Right atrium auricular region (tissue), 2 donors: ENCODE results near the gene PPID. TPM values are rescaled to one million over a fixed set of nuclear protein-coding genes. Genes with fewer than 3 reads are reported as not detected.
"Not testable (repeated sequence)": the region's sequence is repeated elsewhere in the genome, so short reads cannot be mapped to it uniquely, and the experiment has no call there.

Source experiments
- DNase-seq: peaks from one replicate; pipeline ENCODE4 v3.0.0-alpha.2; 2019; ENCODE audit warnings: low spot score
- H3K27ac ChIP-seq, 2 donors: fragments of 200-600 bp; sonication (generic); 1 replicate in 1 of 2; 2 replicates in 1 of 2; pipeline ENCODE4 v1.5.1; 2016 to 2019
- H3K27me3 ChIP-seq, 2 donors: fragments of 200-600 bp; sonication (generic); one replicate each; pipeline versions ENCODE4 v1.5.1 to v1.6.0; 2017 to 2019
- H3K36me3 ChIP-seq: fragments of 200-600 bp; sonication (generic); one replicate; pipeline ENCODE4 v1.5.1; 2016
- H3K4me1 ChIP-seq, 2 donors: fragments of 200-600 bp; sonication (generic); one replicate each; pipeline versions ENCODE4 v1.5.1 to v1.6.0; 2017 to 2019
- H3K4me3 ChIP-seq, 2 donors: fragments of 200-600 bp; sonication (generic); 1 replicate in 1 of 2; 2 replicates in 1 of 2; pipeline ENCODE4 v1.5.1; 2017 to 2019; ENCODE audit warnings: mild to moderate bottlenecking in 1 of 2, moderate library complexity in 1 of 2
- H3K9me3 ChIP-seq, 2 donors: fragments of 200-600 bp; sonication (generic); one replicate each; pipeline ENCODE4 v1.5.1; 2019
- CTCF ChIP-seq, 2 donors: fragments of 200-600 bp; sonication (generic); IDR thresholded peaks; one replicate each; pipeline ENCODE4 v1.5.1; 2019; ENCODE audit warnings: antibody characterized with exemption in 2 of 2
- total RNA-seq, 2 donors: library from RNA; depleted of rRNA; stranded (reverse); fragments of >200 nt; gene quantifications; one replicate each; pipeline ENCODE4 v1.1.0, GENCODE V29; 2016

The PPID gene
- total RNA-seq, 2 donors from 2014 or later: 18.0 to 31.9 TPM

GRCh38 chr4:158726633-158727032 is 3.4 kb upstream of the PPID start:
- H3K36me3 ChIP-seq: no peaks in the 10 kb centered on the region
- no peak overlapping the region for H3K4me3 ChIP-seq
- no peak for DNase-seq
- no peaks in the 10 kb centered on the region for H3K9me3 ChIP-seq
- TF ChIP-seq CTCF (IDR thresholded peaks at IDR 0.05): no peak
- H3K27me3 ChIP-seq: no peaks in the 10 kb centered on the region
- H3K4me1 ChIP-seq: peaks cover 0 to 15% of the 10 kb centered on the region in 2 donors
- no peak overlapping the region for H3K27ac ChIP-seq

GRCh38 chr4:158724637-158725036 is 1.4 kb upstream of the PPID start:
- Histone ChIP-seq H3K4me1 (peaks cover 0 to 18% of the 10 kb centered on the region in 2 donors), H3K27me3 (no peaks in the 10 kb centered on the region), H3K27ac (no peak overlapping the region), H3K36me3 (peaks cover 4% of the 10 kb centered on the region), H3K9me3 (no peaks in the 10 kb centered on the region), H3K4me3 (no peak overlapping the region)
- TF ChIP-seq CTCF (IDR thresholded peaks at IDR 0.05): no peak
- no peak for DNase-seq

- Histone ChIP-seq H3K27ac (peak overlapping the region; percentile 89), H3K36me3 (peaks cover 25% of the 10 kb centered on the region), H3K4me1 (peaks cover 0 to 18% of the 10 kb centered on the region in 2 donors), H3K9me3 (no peaks in the 10 kb centered on the region), H3K27me3 (no peaks in the 10 kb centered on the region), H3K4me3 (peak overlapping the region; percentile 70 to 78)
- no peak for TF ChIP-seq CTCF (IDR thresholded peaks at IDR 0.05)
- DNase-seq: no peak
Observed at GRCh38 chr4:158722291-158722916, 792 bp downstream of the PPID start.

DNA sequence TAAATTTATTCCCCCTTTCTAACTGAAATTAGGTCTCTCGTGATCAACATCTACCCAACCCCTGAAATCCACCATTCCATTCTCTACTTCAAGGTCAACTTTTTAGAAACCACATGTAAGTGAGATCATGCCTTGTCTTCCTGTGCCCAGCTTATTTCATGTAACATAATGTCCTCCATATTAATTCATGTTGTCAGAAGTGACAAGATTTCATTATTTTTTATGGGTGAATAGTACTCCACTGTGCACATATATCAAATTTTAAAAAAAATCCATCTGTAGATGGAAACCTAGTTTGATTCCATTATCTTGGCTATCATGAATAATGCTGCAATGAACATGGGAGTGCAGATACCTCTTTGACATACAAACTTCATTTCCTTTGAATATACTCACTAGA is 1.5 kb downstream of the PPID start:
- Histone ChIP-seq H3K9me3 (no peaks in the 10 kb centered on the region), H3K4me1 (peaks cover 0 to 18% of the 10 kb centered on the region in 2 donors), H3K27me3 (no peaks in the 10 kb centered on the region), H3K36me3 (peaks cover 33% of the 10 kb centered on the region), H3K4me3 (no peak overlapping the region), H3K27ac (no peak overlapping the region)
- TF ChIP-seq CTCF (IDR thresholded peaks at IDR 0.05): no peak
- DNase-seq: no peak

DNA sequence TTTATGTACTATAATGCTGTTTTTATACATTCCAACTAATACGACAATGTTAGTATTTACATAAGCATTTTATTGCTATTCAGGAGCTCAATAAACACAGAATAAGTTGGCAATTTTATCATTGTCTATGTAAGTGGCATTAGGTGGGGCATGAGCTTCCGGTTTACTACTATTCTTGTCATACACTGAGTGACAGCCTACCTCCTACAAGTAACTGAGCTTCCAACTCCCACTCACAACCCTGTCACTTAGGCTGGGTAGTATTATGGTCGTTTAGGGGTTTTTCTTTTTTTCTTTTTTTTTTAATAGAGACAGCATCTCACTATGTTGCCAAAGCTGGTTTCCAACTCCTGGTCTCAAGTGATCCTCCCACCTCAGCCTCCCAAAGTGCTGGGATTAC is 7.4 kb downstream of the PPID start:
- no peaks in the 10 kb centered on the region for H3K4me1 ChIP-seq
- peaks cover 67% of the 10 kb centered on the region for H3K36me3 ChIP-seq
- no peak for DNase-seq
- no peaks in the 10 kb centered on the region for H3K9me3 ChIP-seq
- no peaks in the 10 kb centered on the region for H3K27me3 ChIP-seq
- no peak overlapping the region for H3K4me3 ChIP-seq
- no peak overlapping the region for H3K27ac ChIP-seq
- TF ChIP-seq CTCF (IDR thresholded peaks at IDR 0.05): no peak

DNA sequence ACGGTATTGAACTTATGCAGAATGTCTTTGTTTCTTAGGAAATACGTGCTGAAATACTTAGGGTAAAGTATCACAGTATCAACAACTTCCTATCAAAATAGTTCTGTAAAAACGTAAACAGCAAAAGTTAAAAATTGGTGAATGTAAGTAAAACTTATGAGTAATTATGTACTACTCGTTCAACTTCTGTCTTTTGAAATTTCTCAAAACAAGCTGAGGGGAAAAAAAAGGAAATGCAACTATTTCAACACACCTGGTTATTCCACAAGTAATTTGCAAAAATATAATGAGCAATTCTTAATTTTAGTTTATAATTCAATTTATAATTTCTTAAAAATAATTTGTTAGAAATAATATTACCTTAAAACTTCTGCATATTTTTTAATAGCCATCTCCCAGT is 8.3 kb downstream of the PPID start:
- no peak for TF ChIP-seq CTCF (IDR thresholded peaks at IDR 0.05)
- H3K9me3 ChIP-seq: no peaks in the 10 kb centered on the region
- no peak overlapping the region for H3K4me3 ChIP-seq
- peaks cover 74% of the 10 kb centered on the region for H3K36me3 ChIP-seq
- no peak overlapping the region for H3K27ac ChIP-seq
- H3K4me1 ChIP-seq: no peaks in the 10 kb centered on the region
- no peaks in the 10 kb centered on the region for H3K27me3 ChIP-seq
- no peak for DNase-seq

GRCh38 chr4:158712622-158713021 is 10.6 kb downstream of the PPID start:
- not testable (repeated sequence) for H3K4me1 ChIP-seq, H3K27ac ChIP-seq, H3K9me3 ChIP-seq, H3K4me3 ChIP-seq, H3K27me3 ChIP-seq, DNase-seq
- peaks cover 75% of the 10 kb centered on the region for H3K36me3 ChIP-seq
